ENCODE measurements around the gene KLHL8. TPM values are rescaled to one million over a fixed set of nuclear protein-coding genes. Genes with fewer than 3 reads are reported as not detected.

The KLHL8 gene
- total and polyA plus RNA-seq, 3 experiments from 2014 or later = 9.9 to 15.8 (median 15.6) TPM

DNA sequence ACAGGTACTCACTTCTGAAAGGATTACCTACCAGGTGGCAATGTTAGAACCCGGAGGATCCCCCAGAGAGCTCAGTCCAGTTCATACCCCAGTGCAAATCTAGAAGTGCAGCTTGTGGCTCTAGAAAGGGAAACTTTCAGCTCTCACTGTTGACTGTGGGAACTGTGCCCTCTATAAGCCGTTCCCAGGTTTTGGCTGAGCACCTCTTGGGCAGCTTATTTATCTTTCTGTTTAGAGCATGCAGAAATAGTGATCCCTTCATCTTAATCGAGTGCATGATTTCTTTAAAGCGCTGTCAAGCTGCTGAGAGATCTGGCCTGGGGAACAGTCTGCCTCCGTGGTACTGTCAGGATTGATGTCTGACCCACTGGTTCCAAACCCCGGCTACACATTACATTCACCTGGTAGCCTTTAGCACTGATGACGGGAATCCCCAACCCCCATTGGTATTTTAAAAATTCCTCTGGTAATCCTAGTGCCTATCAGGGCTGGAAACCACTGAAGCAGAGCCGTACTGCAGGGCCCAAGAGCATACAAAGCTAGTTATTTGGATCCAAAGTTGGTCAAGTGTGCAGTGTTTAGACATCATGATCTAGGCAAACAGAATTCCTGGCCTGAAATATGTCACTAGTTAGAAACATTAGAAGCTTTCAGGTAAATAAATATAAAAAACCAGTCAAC is 103.2 kb downstream of the KLHL8 start:
- peaks cover 19 to 32% (median 31%) of the 10 kb centered on the region in 3 donors for H3K4me1 Mint-ChIP-seq
- peaks cover 0 to 84% (median 18%) of the 10 kb centered on the region in 3 donors for H3K36me3 Mint-ChIP-seq
- no peak overlapping the region for H3K27ac ChIP-seq (ENCODE audit: low read depth, low read length)
- DNase-seq = no peak
- ChIA-PET CTCF (interaction anchor here (0.8 to 1.5 kb wide), 2 partner anchors 13 to 195 kb away, joined by 3 to 4 read pairs; no protein-coding TSS in a partner anchor), POLR2A (no interaction called here)
- H3K27me3 Mint-ChIP-seq = no peaks in the 10 kb centered on the region
- H3K9me3 Mint-ChIP-seq = no peaks in the 10 kb centered on the region
- peak overlapping the region in 3 of 8 donors; percentile 22 to 51 (median 29) for H3K27ac Mint-ChIP-seq
- H3K36me3 ChIP-seq (ENCODE audit: insufficient read depth, low read length) = peaks cover 22% of the 10 kb centered on the region
- H3K9me3 ChIP-seq (ENCODE audit: low read length) = no peaks in the 10 kb centered on the region
- no peak overlapping the region for H3K4me3 ChIP-seq (ENCODE audit: low read length)
- H3K4me1 ChIP-seq (ENCODE audit: insufficient read depth, low read length) = no peaks in the 10 kb centered on the region
- no peaks in the 10 kb centered on the region for H3K27me3 ChIP-seq (ENCODE audit: insufficient read depth, low read length, poor library complexity, severe bottlenecking)
- H3K4me3 Mint-ChIP-seq = no peak overlapping the region

DNA sequence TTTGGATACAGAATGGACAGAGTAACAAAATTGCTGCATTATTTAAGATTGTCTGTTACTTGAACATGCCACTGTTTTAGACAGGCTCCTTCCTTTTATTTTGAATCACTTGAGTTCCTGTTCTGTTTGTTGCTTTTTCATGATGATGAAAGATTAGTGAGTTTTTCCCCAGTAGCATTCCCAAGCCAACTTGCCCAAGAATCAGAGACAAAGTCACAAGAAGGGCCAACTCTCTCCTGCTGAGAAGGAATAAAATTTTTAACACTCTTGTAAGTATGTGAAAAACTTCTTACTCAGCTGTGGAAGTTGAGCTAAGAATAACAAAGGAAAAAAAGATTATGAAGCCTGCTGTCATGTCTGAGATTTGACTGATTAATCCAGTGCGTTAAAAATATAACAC is 104.2 kb downstream of the KLHL8 start:
- Mint-ChIP-seq H3K4me3 (no peak overlapping the region), H3K36me3 (peaks cover 0 to 85% (median 15%) of the 10 kb centered on the region in 3 donors)

DNA sequence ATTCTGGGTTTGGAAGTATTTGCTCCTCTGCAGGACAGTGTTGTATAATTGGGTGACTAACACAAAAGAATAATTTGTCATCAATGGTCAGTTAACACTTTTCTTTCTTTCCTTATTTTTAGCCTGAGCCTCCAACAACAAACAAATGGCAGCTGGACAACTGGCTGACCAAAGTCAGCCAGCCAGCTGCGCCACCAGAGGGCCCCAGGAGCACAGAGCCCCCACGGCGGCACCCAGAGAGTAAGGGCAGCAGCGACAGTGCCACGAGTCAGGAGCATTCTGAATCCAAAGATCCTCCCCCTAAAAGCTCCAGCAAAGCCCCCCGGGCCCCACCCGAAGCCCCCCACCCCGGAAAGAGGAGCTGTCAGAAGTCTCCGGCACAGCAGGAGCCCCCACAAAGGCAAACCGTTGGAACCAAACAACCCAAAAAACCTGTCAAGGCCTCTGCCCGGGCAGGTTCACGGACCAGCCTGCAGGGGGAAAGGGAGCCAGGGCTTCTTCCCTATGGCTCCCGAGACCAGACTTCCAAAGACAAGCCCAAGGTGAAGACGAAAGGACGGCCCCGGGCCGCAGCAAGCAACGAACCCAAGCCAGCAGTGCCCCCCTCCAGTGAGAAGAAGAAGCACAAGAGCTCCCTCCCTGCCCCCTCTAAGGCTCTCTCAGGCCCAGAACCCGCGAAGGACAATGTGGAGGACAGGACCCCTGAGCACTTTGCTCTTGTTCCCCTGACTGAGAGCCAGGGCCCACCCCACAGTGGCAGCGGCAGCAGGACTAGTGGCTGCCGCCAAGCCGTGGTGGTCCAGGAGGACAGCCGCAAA is 106.0 kb downstream of the KLHL8 start:
- Histone ChIP-seq H3K27me3 (ENCODE audit: insufficient read depth, low read length, poor library complexity, severe bottlenecking) (no peaks in the 10 kb centered on the region), H3K27ac (ENCODE audit: low read depth, low read length) (no peak overlapping the region), H3K4me1 (ENCODE audit: insufficient read depth, low read length) (no peaks in the 10 kb centered on the region), H3K36me3 (ENCODE audit: insufficient read depth, low read length) (peaks cover 22% of the 10 kb centered on the region), H3K4me3 (ENCODE audit: low read length) (no peak overlapping the region), H3K9me3 (ENCODE audit: low read length) (no peaks in the 10 kb centered on the region)
- CTCF ChIA-PET = interaction anchor here (1.6 kb wide), 2 partner anchors 36 to 192 kb away, joined by 4 read pairs; no protein-coding TSS in a partner anchor
- POLR2A ChIA-PET = no interaction called here
- H3K9me3 Mint-ChIP-seq = no peaks in the 10 kb centered on the region
- DNase-seq = no peak
- peaks cover 11 to 16% (median 12%) of the 10 kb centered on the region in 3 donors for H3K4me1 Mint-ChIP-seq
- H3K27me3 Mint-ChIP-seq = no peaks in the 10 kb centered on the region
- H3K36me3 Mint-ChIP-seq = peaks cover 0 to 72% (median 13%) of the 10 kb centered on the region in 3 donors
- H3K27ac Mint-ChIP-seq = no peak overlapping the region
- no peak overlapping the region for H3K4me3 Mint-ChIP-seq

More for the DNA sequence above, 104.2 kb downstream of the KLHL8 start:
- Histone ChIP-seq H3K27me3 (ENCODE audit: insufficient read depth, low read length, poor library complexity, severe bottlenecking) (no peaks in the 10 kb centered on the region), H3K27ac (ENCODE audit: low read depth, low read length) (no peak overlapping the region), H3K4me3 (ENCODE audit: low read length) (no peak overlapping the region), H3K36me3 (ENCODE audit: insufficient read depth, low read length) (peaks cover 22% of the 10 kb centered on the region), H3K4me1 (ENCODE audit: insufficient read depth, low read length) (no peaks in the 10 kb centered on the region), H3K9me3 (ENCODE audit: low read length) (no peaks in the 10 kb centered on the region)
- ChIA-PET POLR2A (no interaction called here), CTCF (interaction anchor here (1.3 to 1.5 kb wide), 2 partner anchors 23 to 194 kb away, joined by 3 to 4 read pairs; no protein-coding TSS in a partner anchor)
- no peaks in the 10 kb centered on the region for H3K9me3 Mint-ChIP-seq
- H3K27me3 Mint-ChIP-seq = no peaks in the 10 kb centered on the region
- no peak for DNase-seq
- H3K4me1 Mint-ChIP-seq = peaks cover 18 to 28% (median 27%) of the 10 kb centered on the region in 3 donors
- H3K27ac Mint-ChIP-seq = peak overlapping the region in 2 of 8 donors; percentile 51 to 68

DNA sequence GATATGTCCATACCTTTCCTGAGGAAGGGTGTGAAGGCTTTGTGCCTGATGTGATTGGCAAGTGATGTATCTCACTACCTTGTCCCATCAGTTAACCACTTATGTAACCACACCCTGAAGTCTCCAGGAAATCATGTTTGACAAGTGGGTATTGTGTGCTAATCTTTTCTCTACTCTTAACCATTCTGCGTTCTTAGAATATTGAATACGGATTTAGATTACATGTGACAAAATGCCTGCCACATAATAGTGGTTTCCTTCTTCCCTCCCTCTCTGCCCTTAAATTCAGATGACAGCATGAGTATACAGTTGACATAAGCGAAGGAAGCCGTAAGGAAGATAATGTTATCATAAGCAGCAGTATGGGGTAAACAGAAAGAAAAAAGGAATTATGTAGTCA is 108.4 kb downstream of the KLHL8 start:
- no peaks in the 10 kb centered on the region for H3K9me3 Mint-ChIP-seq
- POLR2A ChIA-PET = no interaction called here
- peak overlapping the region in 1 of 8 donors; percentile 10 for H3K27ac Mint-ChIP-seq
- no peaks in the 10 kb centered on the region for H3K27me3 ChIP-seq (ENCODE audit: insufficient read depth, low read length, poor library complexity, severe bottlenecking)
- CTCF ChIA-PET = no interaction called here
- no peaks in the 10 kb centered on the region for H3K27me3 Mint-ChIP-seq
- H3K9me3 ChIP-seq (ENCODE audit: low read length) = no peaks in the 10 kb centered on the region
- peaks cover 0 to 78% (median 14%) of the 10 kb centered on the region in 3 donors for H3K36me3 Mint-ChIP-seq
- H3K4me3 Mint-ChIP-seq = no peak overlapping the region
- peaks cover 9 to 13% (median 13%) of the 10 kb centered on the region in 3 donors for H3K4me1 Mint-ChIP-seq
- DNase-seq = no peak
- no peak overlapping the region for H3K27ac ChIP-seq (ENCODE audit: low read depth, low read length)
- H3K36me3 ChIP-seq (ENCODE audit: insufficient read depth, low read length) = peaks cover 22% of the 10 kb centered on the region
- no peak overlapping the region for H3K4me3 ChIP-seq (ENCODE audit: low read length)
- H3K4me1 ChIP-seq (ENCODE audit: insufficient read depth, low read length) = no peaks in the 10 kb centered on the region

Other genes starting within 250 kb of the KLHL8 start
- under 1 TPM in 1 of 2 experiments, not detected in 1; 0.22 TPM for gene HSD17B13, start 102.3 kb upstream of the KLHL8 start, total RNA-seq
- not detected for gene HSD17B13, start 102.3 kb upstream of the KLHL8 start, polyA plus RNA-seq
- 10 to 100 TPM; 26.7 to 27.0 TPM for gene HSD17B11, start 170.6 kb upstream of the KLHL8 start, total RNA-seq
- 89.0 TPM for gene HSD17B11, start 170.6 kb upstream of the KLHL8 start, polyA plus RNA-seq
- 10 to 100 TPM; 16.0 to 18.1 TPM for gene NUDT9, start 202.0 kb upstream of the KLHL8 start, total RNA-seq
- 25.2 TPM for gene NUDT9, start 202.0 kb upstream of the KLHL8 start, polyA plus RNA-seq